HG03175 (cell line): ENCODE measurements around the gene ARID4B.
"Not testable (repeated sequence)": the region's sequence is repeated elsewhere in the genome, so short reads cannot be mapped to it uniquely, and the experiment has no call there.

Experiments
- ATAC-seq: cut with Tn5 transposase; IDR thresholded peaks from one replicate; pipeline ENCODE4 v1.9.1; 2021; ENCODE audit warnings: mild to moderate bottlenecking, moderate library complexity; ENCODE audit not compliant: unreplicated experiment

Gene ARID4B

DNA sequence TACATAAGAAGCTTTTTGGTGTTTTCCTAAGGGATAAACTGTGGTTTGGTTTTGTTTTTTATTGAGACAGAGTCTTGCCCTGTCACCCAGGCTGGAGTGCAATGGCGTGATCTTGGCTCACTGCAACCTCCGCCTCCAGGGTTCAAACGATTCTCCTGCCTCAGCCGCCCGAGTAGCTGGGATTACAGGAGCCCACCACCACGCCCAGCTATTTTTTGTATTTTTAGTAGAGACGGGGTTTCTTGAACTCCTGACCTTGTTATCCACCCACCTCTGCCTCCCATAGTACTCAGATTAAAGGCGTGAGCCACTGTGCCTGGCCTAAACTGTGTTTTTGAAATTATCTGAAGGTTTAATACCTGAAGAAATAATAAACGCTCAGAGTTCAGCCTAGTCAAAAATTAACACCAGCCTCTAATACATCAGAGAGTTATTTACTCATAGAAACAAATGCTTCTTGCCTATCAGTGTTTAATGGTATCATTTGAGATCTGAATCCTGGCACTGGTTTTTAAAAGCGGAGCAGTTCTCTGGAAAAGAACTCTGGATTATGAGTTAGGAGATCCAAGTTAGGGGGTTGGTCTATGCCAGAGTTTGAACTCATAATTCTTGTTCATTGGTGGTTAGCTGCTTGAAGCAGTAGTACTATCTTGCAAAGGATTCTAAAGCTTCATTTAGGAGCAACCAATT is 28.7 kb downstream of the ARID4B start:
- no peak for ATAC-seq

DNA sequence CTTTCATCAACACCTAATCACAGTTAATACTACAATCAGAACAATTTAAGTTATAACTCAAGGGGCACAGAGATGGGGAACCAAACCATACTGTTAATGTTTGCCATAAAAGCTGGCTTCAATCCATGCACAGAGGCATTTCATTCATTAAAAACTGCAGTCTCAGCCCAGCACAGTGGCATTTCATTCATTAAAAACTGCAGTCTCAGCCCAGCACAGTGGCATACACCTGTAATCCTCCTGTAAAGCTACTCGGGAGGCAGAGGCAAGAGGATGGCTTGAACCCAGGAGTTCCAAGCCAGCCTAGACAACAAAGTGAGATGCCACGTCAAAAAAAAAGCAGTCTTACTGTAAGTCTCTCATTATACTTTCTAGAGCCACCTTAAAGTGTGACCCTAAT is 29.2 kb downstream of the ARID4B start:
- ATAC-seq: no peak

DNA sequence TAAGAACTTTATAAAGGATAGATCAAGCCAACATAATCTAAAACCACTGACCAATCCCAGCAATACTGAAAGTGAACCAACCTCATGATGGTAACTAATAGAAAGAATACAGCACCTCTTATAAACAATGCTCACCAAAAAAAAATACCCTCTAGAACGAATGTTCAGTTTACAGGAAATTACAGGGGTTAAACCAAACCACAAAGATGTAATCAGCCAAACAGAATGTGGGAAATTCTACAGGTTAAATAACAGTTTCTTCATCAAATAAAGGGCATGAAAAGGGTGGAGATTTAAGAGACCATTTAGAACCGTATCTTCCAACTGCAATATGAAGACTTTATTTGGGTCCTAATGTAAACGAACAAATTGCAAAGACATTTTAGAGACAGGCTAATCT is 30.4 kb downstream of the ARID4B start:
- no peak for ATAC-seq

DNA sequence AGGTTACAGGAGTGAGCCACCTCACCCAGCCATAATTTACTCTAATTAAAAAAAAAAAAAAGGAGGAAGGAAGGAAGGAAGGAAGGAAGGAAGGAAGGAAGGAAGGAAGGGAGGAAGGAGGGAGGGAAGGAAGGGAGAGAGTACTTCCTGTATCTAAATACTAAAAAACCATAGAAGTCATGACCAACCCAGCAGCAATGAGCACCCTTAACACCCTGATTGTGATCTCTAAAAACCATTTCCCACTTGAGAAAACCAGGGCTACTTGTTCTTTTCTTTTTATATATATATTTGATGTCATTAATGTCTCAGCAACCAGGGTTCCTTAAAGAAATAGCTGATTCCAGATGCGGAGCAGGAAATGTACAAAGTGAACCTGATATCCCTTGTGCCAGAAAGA is 31.2 kb downstream of the ARID4B start:
- ATAC-seq: no peak

DNA sequence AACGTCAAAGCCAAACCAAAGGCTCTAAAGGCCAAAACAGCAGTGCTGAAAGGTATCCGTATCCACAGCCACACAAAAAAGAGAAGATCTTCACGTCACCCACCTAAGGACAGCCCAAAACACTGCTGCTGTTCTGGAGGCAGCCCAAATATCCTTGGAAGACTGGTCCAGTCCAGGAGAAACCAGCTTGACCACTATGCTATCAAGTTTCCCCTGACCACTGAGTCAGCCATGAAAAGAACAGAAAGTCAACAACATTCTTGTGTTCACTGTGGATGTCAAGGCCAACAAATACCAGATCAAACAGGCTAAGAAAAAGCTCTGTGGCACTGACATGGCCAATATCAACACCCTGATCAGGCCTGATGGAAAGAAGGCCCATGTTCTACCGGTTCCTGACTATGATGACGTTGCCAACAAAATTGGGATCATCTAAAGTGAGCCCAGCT is 32.1 kb downstream of the ARID4B start:
- ATAC-seq: no peak

DNA sequence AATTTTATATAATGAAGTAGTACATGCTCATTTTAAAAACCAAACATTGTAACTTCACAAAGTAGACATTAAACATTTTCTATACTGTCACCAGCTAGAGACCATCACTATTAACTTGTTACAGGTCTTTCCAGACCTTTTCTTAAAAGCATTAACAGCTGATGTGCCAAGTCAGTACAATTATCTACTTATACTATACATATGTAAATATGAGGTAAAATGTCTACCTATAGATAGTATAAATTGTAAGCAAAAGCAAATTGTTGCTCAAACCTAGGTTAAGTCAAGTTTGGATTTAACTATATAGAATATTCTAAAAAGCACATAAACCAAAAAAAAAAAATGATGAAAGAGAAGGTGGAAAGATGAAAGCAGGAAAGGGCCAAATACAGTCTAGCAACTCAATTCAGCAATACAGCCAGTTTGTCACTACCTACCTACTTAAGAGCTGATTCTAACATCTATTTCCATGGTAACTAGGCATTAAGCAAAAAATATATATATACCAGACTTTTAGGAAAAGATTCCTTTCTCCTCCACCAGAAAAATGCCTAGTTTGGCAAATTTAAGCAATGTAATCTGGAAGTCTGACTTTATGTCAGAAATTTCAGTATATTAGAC is 34.5 kb downstream of the ARID4B start:
- no peak for ATAC-seq

DNA sequence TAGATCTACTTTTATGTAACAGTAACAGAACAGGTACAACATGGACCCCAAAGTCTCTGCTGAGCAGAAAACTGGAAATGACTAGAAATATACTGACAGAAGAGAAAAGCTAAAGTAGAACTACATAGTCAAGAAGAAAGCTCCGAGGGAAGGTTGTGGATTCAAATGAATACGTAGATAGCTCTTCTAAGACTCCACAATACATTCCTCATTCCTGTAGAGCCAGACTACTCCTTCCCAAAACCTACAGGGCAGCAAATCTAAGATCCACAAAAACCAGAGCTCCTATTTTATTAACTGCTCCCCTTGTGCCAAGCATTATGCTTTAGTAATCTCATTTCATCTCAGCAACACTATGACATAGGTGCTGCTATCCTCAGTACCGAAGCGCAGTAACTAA is 35.2 kb downstream of the ARID4B start:
- no peak for ATAC-seq

DNA sequence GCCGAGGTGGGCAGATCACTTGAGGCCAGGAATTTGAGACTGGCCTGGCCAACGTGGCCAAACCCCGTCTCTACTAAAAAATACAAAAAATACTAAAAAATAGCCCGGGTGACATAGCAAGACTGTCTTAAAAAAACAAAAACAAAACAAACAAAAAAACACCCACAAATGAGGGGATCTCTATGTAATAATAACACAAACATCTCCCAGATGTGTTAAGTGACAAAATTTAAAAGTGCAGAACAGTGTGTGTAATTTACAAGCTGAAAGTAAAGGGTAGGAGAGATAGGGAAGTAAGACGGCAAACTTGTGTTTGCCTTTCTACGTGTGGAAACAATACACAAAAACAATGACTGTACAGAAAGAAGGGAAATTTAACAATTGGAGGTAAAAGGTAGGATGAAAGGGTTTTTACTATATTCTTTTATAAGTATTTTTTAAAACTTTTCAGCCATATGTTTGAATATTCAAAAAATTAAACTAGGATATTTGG is 36.3 kb downstream of the ARID4B start:
- no peak for ATAC-seq

DNA sequence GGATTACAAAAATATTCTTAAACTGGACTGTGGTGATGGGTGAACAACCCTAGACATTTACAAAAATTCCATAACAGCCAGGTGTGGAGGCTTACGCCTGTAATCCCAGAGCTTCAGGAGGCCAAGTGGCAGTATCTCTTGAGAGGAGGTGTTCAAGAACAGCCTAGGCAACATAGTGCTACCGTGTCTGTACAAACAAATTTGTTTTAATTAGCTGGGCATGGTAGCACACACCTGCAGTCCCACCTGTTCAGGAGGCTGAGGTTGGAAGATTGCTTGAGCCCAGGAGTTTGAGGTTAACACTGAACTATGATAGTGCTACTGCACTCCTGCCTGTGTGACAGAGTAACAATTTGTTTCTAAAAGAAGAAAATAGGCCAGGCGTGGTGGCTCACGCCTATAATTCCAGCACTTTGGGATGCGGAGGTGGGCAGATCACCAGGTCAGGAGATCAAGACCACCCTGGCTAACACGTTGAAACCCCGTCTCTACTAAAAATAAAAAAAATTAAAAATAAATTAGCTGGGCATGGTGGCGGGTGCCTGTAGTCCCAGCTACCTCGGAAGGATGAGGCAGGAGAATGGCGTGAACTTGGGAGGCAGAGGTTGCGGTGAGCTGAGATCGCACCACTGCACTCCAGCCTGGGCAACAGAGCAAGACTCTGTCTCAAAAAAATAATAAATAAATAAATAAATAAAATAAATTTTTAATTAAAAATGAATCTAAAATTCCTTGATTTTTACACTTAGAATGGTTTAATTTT is 37.1 kb downstream of the ARID4B start:
- ATAC-seq: no peak

DNA sequence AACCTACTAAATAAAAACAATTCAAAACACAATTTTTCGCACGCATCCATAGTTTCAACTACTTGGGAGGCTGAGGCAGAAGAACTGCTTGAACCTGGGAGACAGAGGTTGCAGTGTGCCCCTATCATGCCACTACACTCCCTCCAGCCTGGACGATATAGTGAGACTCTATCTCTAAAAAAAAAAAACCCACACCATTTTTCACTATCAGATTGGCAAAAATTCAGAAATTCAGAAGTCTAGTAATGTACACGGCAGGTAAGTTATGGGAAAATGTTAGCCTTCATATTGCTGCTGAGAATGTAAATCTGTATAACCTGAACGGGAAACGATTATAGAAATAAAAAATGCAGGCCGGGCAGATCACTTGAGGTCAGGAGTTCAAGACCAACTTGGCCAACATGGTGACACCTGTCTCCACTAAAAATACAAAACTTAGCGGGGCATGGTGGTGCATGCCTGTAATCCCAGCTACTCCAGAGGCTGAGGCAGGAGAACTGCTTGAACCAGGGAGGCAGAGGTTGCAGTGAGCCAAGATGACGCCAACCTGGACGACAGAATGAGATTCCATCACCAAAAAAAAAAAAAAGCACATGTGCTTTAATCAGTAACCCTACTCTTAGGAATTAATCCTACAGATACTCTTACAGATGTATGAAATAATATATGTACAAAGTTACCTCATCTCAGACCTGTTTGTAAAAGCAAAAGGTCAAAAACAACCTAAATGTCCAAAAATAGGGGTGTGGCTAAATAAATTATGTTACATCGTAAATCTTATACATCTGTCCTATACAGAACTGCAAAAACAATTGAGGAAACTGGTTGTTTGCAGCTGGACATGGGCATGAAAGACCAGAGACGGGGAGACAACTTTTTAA is 37.9 kb downstream of the ARID4B start:
- ATAC-seq: no peak

DNA sequence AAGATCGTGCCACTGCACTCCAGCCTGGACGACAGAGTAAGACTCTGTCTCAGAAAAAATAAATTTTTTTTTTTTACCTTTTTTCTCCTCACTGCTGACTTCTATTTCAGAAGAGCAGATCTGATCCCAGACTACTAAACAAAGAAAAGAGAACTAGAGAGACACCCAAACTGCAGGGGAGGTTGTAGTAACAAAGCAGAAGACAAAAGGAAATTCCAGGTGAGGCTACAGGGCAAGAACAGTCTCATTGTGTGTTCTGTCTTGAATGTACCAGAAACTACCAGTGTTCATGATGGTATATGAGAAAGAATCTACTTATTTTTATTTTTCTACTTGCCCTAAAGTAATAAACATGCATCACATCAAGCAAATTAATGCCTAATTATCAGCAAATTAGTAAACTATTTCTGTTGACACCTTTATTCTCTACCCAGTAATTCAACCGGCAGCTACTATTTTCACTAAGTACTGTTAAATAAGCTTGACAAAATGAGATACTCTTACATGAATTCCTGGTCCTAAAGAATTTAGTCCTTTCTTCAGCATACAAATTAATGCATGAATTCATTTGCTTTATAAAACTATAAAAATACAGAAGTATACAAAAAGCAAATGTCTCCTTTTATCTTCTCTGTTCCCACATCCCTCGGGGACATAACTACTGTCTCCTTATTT is 40.6 kb downstream of the ARID4B start:
- no peak for ATAC-seq

DNA sequence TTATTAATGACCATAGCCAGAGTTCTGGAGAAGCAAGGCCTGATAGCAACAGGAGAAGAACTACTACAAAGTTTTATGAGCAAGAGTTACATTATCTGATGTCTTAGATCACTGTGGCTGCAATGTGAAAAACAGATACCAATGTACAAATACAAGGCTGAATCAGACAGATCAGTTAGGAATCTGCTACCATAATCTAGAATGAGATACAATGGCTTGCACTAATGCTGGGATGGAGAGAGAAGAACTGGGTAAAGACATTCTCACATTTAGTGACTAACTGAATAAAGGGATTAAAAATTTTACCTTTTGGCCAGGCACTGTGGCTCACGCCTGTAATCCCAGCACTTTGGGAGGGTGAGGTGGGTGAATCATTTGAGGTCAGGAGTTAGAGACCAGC is 41.3 kb downstream of the ARID4B start:
- ATAC-seq: no peak

DNA sequence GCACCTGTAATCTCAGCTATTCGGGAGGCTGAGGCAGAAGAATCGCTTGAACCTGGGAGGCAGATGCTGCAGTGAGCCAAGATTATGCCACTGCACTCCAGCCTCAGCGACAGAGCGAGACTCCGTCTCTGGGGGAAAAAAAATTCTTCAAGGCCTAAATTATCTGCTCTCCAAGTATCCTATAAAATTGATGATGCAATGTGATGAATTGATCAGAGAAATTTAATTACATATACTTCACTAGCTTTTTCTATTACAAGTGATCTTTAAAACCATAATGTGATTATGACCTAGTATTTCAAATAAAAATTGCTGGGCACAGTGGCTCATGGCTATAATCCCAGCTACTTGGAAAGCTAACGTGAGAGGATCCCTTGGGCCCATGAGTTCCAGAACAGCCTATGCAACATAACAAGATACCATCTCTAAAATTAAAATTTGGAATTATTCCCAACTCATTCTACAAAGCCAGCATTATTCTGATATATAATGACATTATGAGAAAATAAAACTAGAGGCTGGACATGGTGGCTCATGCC is 43.7 kb downstream of the ARID4B start:
- no peak for ATAC-seq

DNA sequence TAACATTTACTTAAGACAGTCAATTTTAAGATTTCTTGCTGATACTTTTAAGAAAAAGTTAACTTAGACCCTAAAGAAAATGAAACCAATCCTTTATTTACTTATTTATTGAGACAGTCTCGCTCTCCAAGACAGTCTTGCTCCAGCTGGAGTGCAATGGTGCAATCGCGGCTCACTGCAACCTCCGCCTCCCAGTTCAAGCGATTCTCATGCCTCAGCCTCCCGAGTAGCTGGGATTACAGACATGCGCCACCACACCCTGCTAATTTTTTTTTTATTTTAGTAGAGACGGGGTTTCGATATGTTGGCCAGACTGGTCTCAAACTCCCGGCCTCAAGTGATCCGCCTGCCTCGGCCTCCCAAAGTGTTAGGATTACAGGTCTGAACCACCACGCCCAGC is 44.3 kb downstream of the ARID4B start:
- not testable (repeated sequence) for ATAC-seq

DNA sequence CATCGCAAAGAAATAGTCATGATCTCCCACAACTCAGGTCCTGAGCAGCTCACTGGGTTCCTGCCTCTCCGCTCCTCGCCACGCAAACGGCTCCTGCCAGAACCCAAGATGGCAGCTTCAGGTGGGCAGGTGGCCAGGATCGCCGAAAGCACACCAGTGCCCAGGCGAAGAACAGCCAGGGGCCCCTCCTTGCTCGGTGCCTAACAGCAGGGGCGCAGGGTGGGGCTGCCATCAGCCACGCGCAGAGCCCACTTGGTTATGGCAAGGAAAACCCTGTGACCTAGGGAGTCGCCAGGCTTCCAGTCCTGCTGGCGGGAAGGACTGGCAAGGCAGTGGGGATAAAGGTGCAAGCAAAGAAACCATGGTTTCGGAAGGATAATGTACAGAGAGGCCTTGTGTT is 47.5 kb downstream of the ARID4B start:
- ATAC-seq: no peak

DNA sequence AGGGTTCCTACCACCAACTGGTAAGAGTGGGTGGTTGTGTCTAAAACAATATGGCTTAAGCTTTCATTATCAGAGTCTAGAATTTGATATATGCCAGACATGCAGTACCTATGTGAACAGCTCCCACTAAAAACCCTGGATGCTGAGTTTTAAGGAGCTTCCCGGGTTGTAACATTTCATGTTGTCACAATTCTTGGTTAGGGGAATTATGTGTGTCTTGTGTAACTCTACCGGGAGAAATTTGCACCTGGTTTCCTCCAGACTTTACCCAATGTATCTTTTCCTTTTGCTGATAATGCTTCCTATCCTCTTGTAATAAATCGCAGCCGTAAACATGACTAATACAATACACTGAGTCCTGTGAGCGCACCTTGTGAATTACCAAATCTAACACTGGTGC is 48.3 kb downstream of the ARID4B start:
- ATAC-seq: no peak

DNA sequence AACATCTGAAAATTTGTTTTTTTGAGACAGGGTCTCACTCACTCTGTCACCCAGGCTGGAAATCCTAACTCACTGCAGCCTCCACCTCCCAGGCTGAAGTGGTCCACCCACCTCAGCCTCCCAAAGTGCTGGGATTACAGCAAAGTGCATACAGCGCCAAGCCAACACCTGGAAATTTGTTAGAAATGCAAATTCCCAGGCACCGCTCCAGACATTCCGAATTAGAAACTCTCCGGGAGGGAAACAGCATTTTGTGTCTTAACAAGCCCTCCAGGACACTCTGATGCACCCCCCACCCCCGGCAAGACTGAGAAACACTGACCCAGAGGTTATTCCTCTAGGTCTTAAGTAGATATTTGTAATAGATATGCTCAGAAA is 49.1 kb downstream of the ARID4B start:
- no peak for ATAC-seq

DNA sequence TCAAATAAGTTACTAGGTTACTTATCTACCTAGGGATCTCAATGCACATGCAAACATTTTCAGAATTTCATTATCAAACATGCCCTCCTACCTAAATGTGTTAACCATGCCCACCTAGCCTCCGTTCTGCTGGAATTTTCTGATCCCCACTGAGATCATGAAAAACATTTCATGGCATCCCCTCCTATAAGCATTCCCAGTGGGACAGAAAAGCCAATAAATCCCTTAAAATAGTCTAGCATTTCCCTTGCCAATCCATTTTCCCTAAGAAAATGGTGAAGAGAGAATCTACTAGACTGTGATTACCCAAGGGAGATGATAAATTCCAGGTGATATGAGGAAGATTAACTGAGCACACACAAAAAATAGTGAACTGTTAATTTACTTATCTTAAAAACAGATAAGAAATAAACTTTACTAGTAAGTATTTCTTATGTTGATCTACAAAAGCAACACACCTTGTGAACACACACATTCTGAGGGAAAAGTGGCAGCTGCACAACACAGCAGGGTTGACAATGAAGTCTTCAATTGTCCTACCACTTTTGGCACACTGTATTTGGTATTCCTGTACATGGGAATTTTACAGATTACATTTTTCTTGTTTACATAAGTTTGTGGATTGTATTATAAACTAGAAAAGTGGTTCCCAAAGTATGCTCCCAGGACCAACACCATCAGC is 49.6 kb downstream of the ARID4B start:
- no peak for ATAC-seq

DNA sequence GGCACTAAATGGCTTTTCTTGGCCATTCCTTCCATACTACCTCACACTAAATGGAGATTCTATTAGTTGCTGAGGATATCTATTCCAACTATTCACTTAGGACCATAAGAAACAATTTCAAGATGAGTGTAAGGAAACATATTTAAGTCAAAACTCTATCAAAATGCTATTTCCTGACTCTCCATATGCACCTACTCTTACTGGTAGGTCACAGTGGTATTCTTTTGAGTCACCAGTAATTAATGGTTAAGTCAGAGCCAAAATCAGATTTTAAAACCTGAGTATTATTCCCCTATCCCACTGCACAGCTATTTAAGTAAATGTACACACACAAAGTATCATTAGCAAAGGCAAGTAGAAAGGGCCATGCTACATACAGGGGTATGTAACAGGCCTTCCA is 50.3 kb downstream of the ARID4B start:
- ATAC-seq: no peak

DNA sequence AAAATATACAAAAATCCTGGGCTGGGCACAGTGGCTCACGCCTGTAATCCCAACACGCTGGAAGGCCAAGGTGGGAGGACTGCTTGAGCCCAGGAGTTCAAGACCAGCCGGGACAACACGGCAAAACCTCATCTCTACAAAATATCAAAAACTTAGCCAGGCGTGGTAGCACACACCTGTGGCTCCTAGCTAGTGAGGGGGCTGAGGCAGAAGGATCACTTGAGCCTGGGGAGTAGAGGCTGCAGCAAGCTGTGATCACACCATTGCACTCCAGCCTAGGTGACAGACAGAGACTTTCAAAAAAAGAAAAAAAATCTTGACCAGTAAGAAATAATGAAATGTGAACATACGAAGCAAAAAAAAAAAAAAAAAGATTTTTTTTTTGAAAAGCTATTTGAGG is 52.1 kb downstream of the ARID4B start:
- ATAC-seq: no peak
